Measurements from ENCODE around the gene SZT2. TPM values are rescaled to one million over a fixed set of nuclear protein-coding genes. Genes with fewer than 3 reads are reported as not detected.

The SZT2 gene
- total RNA-seq, 1 experiment from 2014 or later: 22.2 TPM

DNA sequence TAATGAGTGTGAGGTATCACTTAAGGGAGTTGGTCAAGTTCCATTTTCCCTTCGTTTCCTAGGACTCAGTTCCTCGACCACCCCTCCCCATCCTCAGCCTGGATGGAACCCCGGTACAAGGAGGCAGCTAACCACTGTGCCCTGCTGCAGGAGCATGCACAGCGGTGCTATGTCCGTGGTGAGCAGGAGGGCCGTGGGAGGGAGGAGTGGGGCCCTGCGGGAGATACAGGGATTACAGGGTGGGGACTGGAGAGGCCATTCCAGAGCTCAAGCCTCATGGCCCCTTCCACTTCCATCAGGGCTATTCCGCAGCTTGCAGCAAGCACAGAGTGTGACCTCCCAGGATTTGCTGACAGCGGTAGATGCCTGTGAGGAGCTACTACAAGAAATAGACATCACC lies 38.2 kb downstream of the SZT2 start:
- no peak for ATAC-seq
- ChIA-PET POLR2A (ENCODE audit: unreplicated experiment) (no interaction called here), CTCF (no interaction called here)
- Histone ChIP-seq H3K27me3 (ENCODE audit: low read length) (no peaks in the 10 kb centered on the region), H2AFZ (ENCODE audit: low read length) (no peak overlapping the region), H3K9me2 (replicated peaks; ENCODE audit: low read length) (no peaks in the 10 kb centered on the region), H4K20me1 (ENCODE audit: low read length) (no peaks in the 10 kb centered on the region), H3K9ac (ENCODE audit: low read length) (no peak overlapping the region), H3K79me2 (ENCODE audit: low read length) (no peaks in the 10 kb centered on the region), H3K4me3 (ENCODE audit: low read length) (no peak overlapping the region), H3F3A (ENCODE audit: low read length, unreplicated experiment) (no peaks in the 10 kb centered on the region), H3K27ac (ENCODE audit: low read length) (no peak overlapping the region), H3K4me2 (ENCODE audit: low read length) (no peak overlapping the region), H3K4me1 (ENCODE audit: insufficient read depth, low read length) (peaks cover 13% of the 10 kb centered on the region; the same call in 1 of the 2 replicates), H3K9me3 (ENCODE audit: low read length) (no peaks in the 10 kb centered on the region), H3K36me3 (ENCODE audit: low read depth, low read length) (peaks cover 54% of the 10 kb centered on the region)
- TF ChIP-seq EZH2phosphoT487 (IDR thresholded peaks at IDR 0.05; ENCODE audit: borderline replicate concordance, low read length): no peak
- TF ChIP-seq EZH2 (IDR thresholded peaks at IDR 0.05; ENCODE audit: low read length, unreplicated experiment): no peak
- TF ChIP-seq CTCF (conservative IDR thresholded peaks at IDR 0.05; ENCODE audit: low read depth, low read length): no peak
- BruUV-seq (replicated peaks): no TSS peak
- intact Hi-C loops (cut with micrococcal nuclease): no loop called here
- DNase-seq: no peak

- Histone ChIP-seq H3K9ac (ENCODE audit: low read length) (no peak overlapping the region), H3K79me2 (ENCODE audit: low read length) (no peaks in the 10 kb centered on the region), H3K4me3 (ENCODE audit: low read length) (no peak overlapping the region), H3K27ac (ENCODE audit: low read length) (no peak overlapping the region), H3K9me2 (replicated peaks; ENCODE audit: low read length) (no peaks in the 10 kb centered on the region), H3K4me1 (ENCODE audit: insufficient read depth, low read length) (no peaks in the 10 kb centered on the region), H3K4me2 (ENCODE audit: low read length) (no peak overlapping the region), H3F3A (ENCODE audit: low read length, unreplicated experiment) (no peaks in the 10 kb centered on the region), H3K27me3 (ENCODE audit: low read length) (no peaks in the 10 kb centered on the region), H4K20me1 (ENCODE audit: low read length) (no peaks in the 10 kb centered on the region), H3K36me3 (ENCODE audit: low read depth, low read length) (peaks cover 38% of the 10 kb centered on the region), H2AFZ (ENCODE audit: low read length) (no peak overlapping the region), H3K9me3 (ENCODE audit: low read length) (no peaks in the 10 kb centered on the region)
- ChIA-PET CTCF (no interaction called here), POLR2A (ENCODE audit: unreplicated experiment) (no interaction called here)
- BruUV-seq (replicated peaks): no TSS peak
- ATAC-seq (no peak), DNase-seq (no peak)
- intact Hi-C loops (cut with micrococcal nuclease): no loop called here
- TF ChIP-seq EZH2phosphoT487 (IDR thresholded peaks at IDR 0.05; ENCODE audit: borderline replicate concordance, low read length) (no peak), EZH2 (IDR thresholded peaks at IDR 0.05; ENCODE audit: low read length, unreplicated experiment) (no peak), CTCF (conservative IDR thresholded peaks at IDR 0.05; ENCODE audit: low read depth, low read length) (no peak)
These were observed 41.1 kb downstream of the SZT2 start for GRCh38 chr1:43430831-43431230.

DNA sequence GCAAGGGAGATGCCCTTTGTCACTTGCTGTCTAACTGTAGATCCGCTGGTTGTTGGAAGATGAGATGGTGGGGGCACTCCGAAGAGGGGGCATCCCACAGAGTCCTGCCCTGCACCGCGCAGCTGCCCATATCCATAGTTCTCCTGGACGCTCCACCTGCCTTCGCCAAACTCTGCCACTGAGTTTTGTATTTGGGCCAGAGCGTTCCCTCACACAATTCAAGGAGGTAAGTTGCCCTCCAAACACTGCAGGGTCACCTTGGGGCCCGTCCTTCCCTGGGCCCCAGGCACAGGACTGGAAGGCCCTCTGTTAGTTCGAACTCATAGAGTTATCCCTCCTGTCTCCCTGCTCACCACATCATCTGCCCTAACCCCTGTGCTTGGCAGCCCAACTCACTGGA lies 42.0 kb downstream of the SZT2 start:
- Histone ChIP-seq H3K36me3 (ENCODE audit: low read depth, low read length) (peaks cover 38% of the 10 kb centered on the region), H3K27ac (ENCODE audit: low read length) (no peak overlapping the region), H4K20me1 (ENCODE audit: low read length) (no peaks in the 10 kb centered on the region), H3F3A (ENCODE audit: low read length, unreplicated experiment) (no peaks in the 10 kb centered on the region), H2AFZ (ENCODE audit: low read length) (no peak overlapping the region), H3K9me2 (replicated peaks; ENCODE audit: low read length) (no peaks in the 10 kb centered on the region), H3K9ac (ENCODE audit: low read length) (no peak overlapping the region), H3K4me1 (ENCODE audit: insufficient read depth, low read length) (no peaks in the 10 kb centered on the region), H3K79me2 (ENCODE audit: low read length) (no peaks in the 10 kb centered on the region), H3K4me2 (ENCODE audit: low read length) (no peak overlapping the region), H3K27me3 (ENCODE audit: low read length) (no peaks in the 10 kb centered on the region), H3K4me3 (ENCODE audit: low read length) (no peak overlapping the region), H3K9me3 (ENCODE audit: low read length) (no peaks in the 10 kb centered on the region)
- CTCF ChIA-PET: no interaction called here
- intact Hi-C loops (cut with micrococcal nuclease): no loop called here
- ATAC-seq (no peak), DNase-seq (no peak)
- no TSS peak for BruUV-seq (replicated peaks)
- TF ChIP-seq EZH2 (IDR thresholded peaks at IDR 0.05; ENCODE audit: low read length, unreplicated experiment) (no peak), CTCF (conservative IDR thresholded peaks at IDR 0.05; ENCODE audit: low read depth, low read length) (no peak), EZH2phosphoT487 (IDR thresholded peaks at IDR 0.05; ENCODE audit: borderline replicate concordance, low read length) (no peak)
- POLR2A ChIA-PET (ENCODE audit: unreplicated experiment): no interaction called here

Data from PC-3 (cell line).